ENCODE measurements around the gene CEACAM19.

DNA sequence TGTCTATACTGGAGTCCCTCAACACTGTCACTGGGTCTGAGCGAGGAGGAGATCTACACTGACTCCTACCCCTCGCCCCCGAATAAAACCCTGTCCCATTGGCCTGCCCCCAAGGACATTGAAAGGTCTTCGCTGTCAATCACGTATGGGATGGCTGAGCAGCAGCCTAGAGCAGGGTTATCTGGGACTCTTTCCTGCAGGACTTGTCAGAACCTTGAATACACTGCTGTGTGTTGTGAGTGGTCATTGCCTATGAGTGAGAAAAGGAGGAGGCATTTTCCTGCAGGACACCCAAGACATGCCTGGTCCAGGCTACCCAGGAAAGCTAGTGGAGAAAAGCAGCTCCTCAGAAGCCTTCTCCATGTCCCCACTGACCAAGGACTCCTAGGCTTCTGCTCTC, 17.9 kb upstream of the CEACAM19 start:
- TF ChIP-seq, protein P1, sequence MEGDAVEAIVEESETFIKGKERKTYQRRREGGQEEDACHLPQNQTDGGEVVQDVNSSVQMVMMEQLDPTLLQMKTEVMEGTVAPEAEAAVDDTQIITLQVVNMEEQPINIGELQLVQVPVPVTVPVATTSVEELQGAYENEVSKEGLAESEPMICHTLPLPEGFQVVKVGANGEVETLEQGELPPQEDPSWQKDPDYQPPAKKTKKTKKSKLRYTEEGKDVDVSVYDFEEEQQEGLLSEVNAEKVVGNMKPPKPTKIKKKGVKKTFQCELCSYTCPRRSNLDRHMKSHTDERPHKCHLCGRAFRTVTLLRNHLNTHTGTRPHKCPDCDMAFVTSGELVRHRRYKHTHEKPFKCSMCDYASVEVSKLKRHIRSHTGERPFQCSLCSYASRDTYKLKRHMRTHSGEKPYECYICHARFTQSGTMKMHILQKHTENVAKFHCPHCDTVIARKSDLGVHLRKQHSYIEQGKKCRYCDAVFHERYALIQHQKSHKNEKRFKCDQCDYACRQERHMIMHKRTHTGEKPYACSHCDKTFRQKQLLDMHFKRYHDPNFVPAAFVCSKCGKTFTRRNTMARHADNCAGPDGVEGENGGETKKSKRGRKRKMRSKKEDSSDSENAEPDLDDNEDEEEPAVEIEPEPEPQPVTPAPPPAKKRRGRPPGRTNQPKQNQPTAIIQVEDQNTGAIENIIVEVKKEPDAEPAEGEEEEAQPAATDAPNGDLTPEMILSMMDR (conservative IDR thresholded peaks at IDR 0.05; ENCODE audit: low read length): no peak
- no peak for TF ChIP-seq EZH2phosphoT487 (IDR thresholded peaks at IDR 0.05; ENCODE audit: borderline replicate concordance)

Data from Loucy (cell line).